IPS-15b (cell line): ENCODE data around the gene CAMSAP1.

ENCODE experiments used
- H3K27me3 ChIP-seq: one replicate; pipeline ENCODE4 v1.6.1; 2013; ENCODE audit warnings: low read length; ENCODE audit not compliant: control insufficient read depth, insufficient read depth
- H3K36me3 ChIP-seq: one replicate; pipeline ENCODE4 v1.6.1; 2013; ENCODE audit warnings: low read length; ENCODE audit not compliant: control insufficient read depth, insufficient read depth
- H3K4me1 ChIP-seq: one replicate; pipeline ENCODE4 v1.6.1; 2013; ENCODE audit warnings: mild to moderate bottlenecking, low read length; ENCODE audit not compliant: control insufficient read depth, insufficient read depth
- H3K4me3 ChIP-seq: one replicate; pipeline ENCODE4 v1.5.1; 2013; ENCODE audit warnings: low read depth, low read length
- H3K9ac ChIP-seq: one replicate; pipeline ENCODE4 v1.6.1; 2013; ENCODE audit warnings: low read depth, mild to moderate bottlenecking, low read length
- H3K9me3 ChIP-seq: one replicate; pipeline ENCODE4 v1.6.1; 2013; ENCODE audit warnings: mild to moderate bottlenecking, low read length; ENCODE audit not compliant: control insufficient read depth, insufficient read depth

CAMSAP1 gene

GRCh38 chr9:135775911-135776310 lies 131.4 kb downstream of the CAMSAP1 start:
- H3K9ac ChIP-seq: no peak overlapping the region
- H3K9me3 ChIP-seq: no peaks in the 10 kb centered on the region
- H3K36me3 ChIP-seq: no peaks in the 10 kb centered on the region
- no peak overlapping the region for H3K4me3 ChIP-seq
- H3K4me1 ChIP-seq: no peaks in the 10 kb centered on the region
- H3K27me3 ChIP-seq: no peaks in the 10 kb centered on the region

DNA sequence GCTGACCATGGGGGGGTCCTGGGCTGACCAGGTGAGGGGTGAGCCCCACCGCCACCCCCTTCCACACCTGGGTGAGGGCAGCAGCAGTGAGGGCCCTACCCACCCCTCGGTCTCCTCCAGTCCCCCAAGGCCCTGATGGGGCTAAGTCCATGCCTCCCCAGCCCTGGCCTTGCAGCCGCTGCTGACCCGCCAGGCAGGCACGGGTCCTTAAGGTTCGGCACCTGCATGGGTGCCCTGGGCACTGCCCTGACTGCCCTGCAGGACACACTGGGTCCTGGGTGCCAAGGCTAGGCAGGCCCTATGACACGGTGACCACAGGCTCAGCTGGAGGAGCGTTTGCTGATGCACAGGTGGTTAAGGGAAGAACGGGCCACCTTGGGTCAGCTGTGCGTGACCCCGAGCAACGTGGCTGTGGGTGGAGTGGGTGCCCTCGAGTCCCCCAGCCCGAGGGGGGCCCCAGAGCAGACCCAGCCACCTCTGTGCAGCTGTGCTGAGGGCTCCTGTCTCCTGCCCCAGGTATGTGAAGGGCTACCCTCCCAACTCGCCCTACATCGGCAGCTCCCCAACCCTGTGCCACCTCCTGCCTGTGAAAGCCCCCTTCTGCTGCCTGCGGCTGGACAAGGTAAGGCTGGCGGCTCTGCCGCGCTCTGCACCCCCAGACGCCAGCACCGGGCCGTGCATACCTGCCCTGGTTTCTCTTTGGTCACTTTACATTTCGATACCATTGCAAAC lies 132.4 kb downstream of the CAMSAP1 start:
- Histone ChIP-seq H3K36me3 (no peaks in the 10 kb centered on the region), H3K9me3 (no peaks in the 10 kb centered on the region), H3K27me3 (no peaks in the 10 kb centered on the region), H3K9ac (no peak overlapping the region), H3K4me3 (no peak overlapping the region), H3K4me1 (no peaks in the 10 kb centered on the region)

- H3K27me3 ChIP-seq: no peaks in the 10 kb centered on the region
- H3K36me3 ChIP-seq: no peaks in the 10 kb centered on the region
- no peaks in the 10 kb centered on the region for H3K9me3 ChIP-seq
- no peaks in the 10 kb centered on the region for H3K4me1 ChIP-seq
- no peak overlapping the region for H3K4me3 ChIP-seq
- no peak overlapping the region for H3K9ac ChIP-seq
Measured at GRCh38 chr9:135774239-135774747, 133.1 kb downstream of the CAMSAP1 start.

- Histone ChIP-seq H3K27me3 (no peaks in the 10 kb centered on the region), H3K9ac (no peak overlapping the region), H3K4me3 (no peak overlapping the region), H3K36me3 (no peaks in the 10 kb centered on the region), H3K9me3 (no peaks in the 10 kb centered on the region), H3K4me1 (no peaks in the 10 kb centered on the region)
Measured at GRCh38 chr9:135773530-135774238, 133.7 kb downstream of the CAMSAP1 start.

DNA sequence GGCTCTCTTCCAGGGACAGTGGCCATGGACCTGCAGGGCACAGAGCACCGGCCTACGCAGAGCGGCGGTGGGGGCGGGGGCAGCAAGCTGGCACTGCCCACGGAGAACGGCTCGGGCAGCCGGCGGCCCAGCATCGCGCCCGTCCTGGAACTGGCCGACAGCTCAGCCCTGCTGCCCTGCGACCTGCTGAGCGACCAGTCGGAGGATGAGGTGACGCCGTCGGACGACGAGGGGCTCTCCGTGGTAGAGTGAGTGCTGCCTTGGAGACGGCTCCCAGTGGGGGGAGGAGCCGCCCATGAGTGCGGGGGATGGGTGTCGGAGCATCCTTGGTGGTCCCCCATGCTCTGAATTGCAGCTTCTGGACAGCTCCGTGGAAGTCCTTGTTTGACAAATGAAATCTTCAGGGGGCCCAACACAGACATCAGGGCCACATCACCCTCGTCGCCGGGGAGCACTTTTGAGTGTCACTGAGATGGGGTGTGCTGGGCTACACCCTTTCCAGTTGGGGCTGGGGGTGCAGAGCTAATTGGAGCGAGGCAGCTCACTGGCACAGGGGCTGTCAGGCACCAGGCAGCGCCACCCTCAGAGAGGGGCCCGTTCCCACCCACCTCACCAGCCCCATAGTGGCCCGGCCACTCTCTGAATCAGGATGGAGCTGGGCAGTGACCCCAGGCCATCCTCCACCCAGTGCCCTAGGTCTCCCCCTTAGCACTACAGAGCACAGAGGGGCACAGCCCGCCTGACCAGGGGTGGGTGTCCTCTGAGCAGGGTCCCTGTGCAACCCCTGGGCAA lies 134.4 kb downstream of the CAMSAP1 start:
- H3K36me3 ChIP-seq: no peaks in the 10 kb centered on the region
- no peaks in the 10 kb centered on the region for H3K4me1 ChIP-seq
- no peaks in the 10 kb centered on the region for H3K9me3 ChIP-seq
- no peak overlapping the region for H3K9ac ChIP-seq
- no peak overlapping the region for H3K4me3 ChIP-seq
- no peaks in the 10 kb centered on the region for H3K27me3 ChIP-seq

- H3K36me3 ChIP-seq: no peaks in the 10 kb centered on the region
- H3K9me3 ChIP-seq: no peaks in the 10 kb centered on the region
- H3K27me3 ChIP-seq: no peaks in the 10 kb centered on the region
Measured at GRCh38 chr9:135772056-135772646, 135.2 kb downstream of the CAMSAP1 start.

GRCh38 chr9:135771401-135772051 lies 135.8 kb downstream of the CAMSAP1 start:
- H3K9ac ChIP-seq: no peak overlapping the region
- H3K4me1 ChIP-seq: no peaks in the 10 kb centered on the region
- H3K27me3 ChIP-seq: no peaks in the 10 kb centered on the region
- no peak overlapping the region for H3K4me3 ChIP-seq
- H3K9me3 ChIP-seq: no peaks in the 10 kb centered on the region
- no peaks in the 10 kb centered on the region for H3K36me3 ChIP-seq

More at GRCh38 chr9:135772056-135772646, 135.2 kb downstream of the CAMSAP1 start:
- Histone ChIP-seq H3K9ac (no peak overlapping the region), H3K4me1 (no peaks in the 10 kb centered on the region), H3K4me3 (no peak overlapping the region)

GRCh38 chr9:135770771-135771170 lies 136.6 kb downstream of the CAMSAP1 start:
- H3K9ac ChIP-seq: no peak overlapping the region
- H3K9me3 ChIP-seq: no peaks in the 10 kb centered on the region
- H3K27me3 ChIP-seq: no peaks in the 10 kb centered on the region
- H3K4me3 ChIP-seq: no peak overlapping the region
- H3K4me1 ChIP-seq: no peaks in the 10 kb centered on the region
- H3K36me3 ChIP-seq: no peaks in the 10 kb centered on the region

DNA sequence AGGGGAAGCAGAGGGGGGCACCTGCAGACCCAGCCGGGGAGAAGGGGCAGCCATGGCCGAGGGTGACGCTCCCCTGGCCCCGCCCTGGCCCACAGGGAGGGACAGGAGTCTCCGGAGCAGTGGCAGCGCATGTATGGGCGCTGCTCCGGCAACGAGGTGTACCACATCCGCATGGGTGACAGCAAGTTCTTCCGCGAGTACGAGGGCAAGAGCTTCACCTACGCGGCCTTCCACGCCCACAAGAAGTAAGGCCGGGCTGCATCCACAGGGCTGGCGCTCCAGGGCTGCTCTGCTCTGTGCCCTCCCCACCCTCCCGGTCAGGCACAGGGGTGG lies 137.2 kb downstream of the CAMSAP1 start:
- Histone ChIP-seq H3K9ac (no peak overlapping the region), H3K27me3 (no peaks in the 10 kb centered on the region), H3K9me3 (no peaks in the 10 kb centered on the region), H3K4me1 (no peaks in the 10 kb centered on the region), H3K36me3 (no peaks in the 10 kb centered on the region), H3K4me3 (no peak overlapping the region)

- Histone ChIP-seq H3K4me1 (no peaks in the 10 kb centered on the region), H3K9ac (no peak overlapping the region), H3K4me3 (no peak overlapping the region), H3K9me3 (no peaks in the 10 kb centered on the region), H3K36me3 (no peaks in the 10 kb centered on the region), H3K27me3 (no peaks in the 10 kb centered on the region)
Measured at GRCh38 chr9:135769489-135770202, 137.7 kb downstream of the CAMSAP1 start.
